ENCODE results near the gene RABGAP1.

DNA sequence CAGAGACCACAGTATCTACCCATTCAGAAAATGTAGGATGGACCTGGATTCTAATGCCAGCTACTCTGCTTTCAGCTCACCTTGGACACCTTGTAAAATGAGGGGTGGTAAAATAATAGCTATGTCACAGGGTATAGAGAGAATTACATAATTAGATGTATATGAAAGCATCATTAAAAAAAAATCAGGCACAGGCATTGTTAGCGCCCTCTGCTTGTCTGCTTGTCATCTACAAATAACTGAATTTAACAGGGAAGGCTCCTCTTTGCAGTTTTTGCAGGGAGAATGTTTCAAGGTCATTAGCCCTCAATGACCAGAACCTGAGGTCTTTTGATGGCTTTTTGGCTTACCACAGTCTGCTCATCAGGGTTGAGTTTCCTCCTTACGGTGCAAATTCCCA lies 150.6 kb downstream of the RABGAP1 start:
- TF ChIP-seq, protein P1, sequence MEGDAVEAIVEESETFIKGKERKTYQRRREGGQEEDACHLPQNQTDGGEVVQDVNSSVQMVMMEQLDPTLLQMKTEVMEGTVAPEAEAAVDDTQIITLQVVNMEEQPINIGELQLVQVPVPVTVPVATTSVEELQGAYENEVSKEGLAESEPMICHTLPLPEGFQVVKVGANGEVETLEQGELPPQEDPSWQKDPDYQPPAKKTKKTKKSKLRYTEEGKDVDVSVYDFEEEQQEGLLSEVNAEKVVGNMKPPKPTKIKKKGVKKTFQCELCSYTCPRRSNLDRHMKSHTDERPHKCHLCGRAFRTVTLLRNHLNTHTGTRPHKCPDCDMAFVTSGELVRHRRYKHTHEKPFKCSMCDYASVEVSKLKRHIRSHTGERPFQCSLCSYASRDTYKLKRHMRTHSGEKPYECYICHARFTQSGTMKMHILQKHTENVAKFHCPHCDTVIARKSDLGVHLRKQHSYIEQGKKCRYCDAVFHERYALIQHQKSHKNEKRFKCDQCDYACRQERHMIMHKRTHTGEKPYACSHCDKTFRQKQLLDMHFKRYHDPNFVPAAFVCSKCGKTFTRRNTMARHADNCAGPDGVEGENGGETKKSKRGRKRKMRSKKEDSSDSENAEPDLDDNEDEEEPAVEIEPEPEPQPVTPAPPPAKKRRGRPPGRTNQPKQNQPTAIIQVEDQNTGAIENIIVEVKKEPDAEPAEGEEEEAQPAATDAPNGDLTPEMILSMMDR (conservative IDR thresholded peaks at IDR 0.05 in 1 of 2, IDR thresholded peaks at IDR 0.05 in 1 of 2; ENCODE audit: extremely low read depth in 1 of 2, insufficient read depth in 1 of 2, low read depth in 1 of 2, low read length in 2 of 2), result peak in 1 of 2 donors; percentile 19
- no peak for TF ChIP-seq EZH2 (IDR thresholded peaks at IDR 0.05; ENCODE audit: borderline replicate concordance, low read length)
